Adrenal gland (tissue), 12 donors: ENCODE measurements around the gene DPP10. TPM values are rescaled to one million over a fixed set of nuclear protein-coding genes. Genes with fewer than 3 reads are reported as not detected.

Experiments used
- DNase-seq, 7 donors: peaks; one replicate each; pipeline ENCODE4 v3.0.0-alpha.2; 2019 to 2020
- H3K27ac ChIP-seq, 5 donors: fragments of 200-600 bp; sonication (generic) in 4 of 5; 1 replicate in 3 of 5; 2 replicates in 2 of 5; pipeline versions ENCODE4 v1.5.1 to v1.8.0; 2016 to 2020; ENCODE audit warnings: mild to moderate bottlenecking in 1 of 5
- H3K27me3 ChIP-seq: fragments of 200-600 bp; 2 replicates; pipeline ENCODE4 v1.8.0; 2021
- H3K36me3 ChIP-seq, 2 donors: fragments of 200-600 bp; replicated peaks in 1 of 2; 1 replicate in 1 of 2; 2 replicates in 1 of 2; pipeline versions ENCODE4 v1.5.1 to v1.8.0; 2018 to 2022
- H3K4me1 ChIP-seq, 2 donors: fragments of 200-600 bp; replicated peaks in 1 of 2; 1 replicate in 1 of 2; 2 replicates in 1 of 2; pipeline versions ENCODE4 v1.5.1 to v1.8.0; 2018 to 2021
- H3K4me3 ChIP-seq, 4 donors: fragments of 200-600 bp; sonication (generic) in 3 of 4; one replicate each; pipeline ENCODE4 v1.5.1; 2016 to 2018
- H3K9me3 ChIP-seq, 3 donors: fragments of 200-600 bp; sonication (generic) in 1 of 3; replicated peaks in 1 of 3; 1 replicate in 2 of 3; 2 replicates in 1 of 3; pipeline versions ENCODE4 v1.5.1 to v1.8.0; 2016 to 2021
- POLR2A ChIP-seq, 2 donors: fragments of 450-650 bp; IDR thresholded peaks; one replicate each; pipeline ENCODE4 v1.6.1; 2017; ENCODE audit warnings: antibody characterized with exemption in 2 of 2, mild to moderate bottlenecking in 2 of 2, moderate library complexity in 1 of 2
- WGBS, 4 donors: extraction: QIAGEN DNeasy Blood & Tissue Kit in 2 of 4; methylation state at CpG; one replicate each; pipeline versions ENCODE4 v1.1.5 to v1.1.7; 2013 to 2017; 5-methylcytosine and 5-hydroxymethylcytosine counted together
- intact Hi-C, 2 donors: fragments of 100-400 bp; cut with DNase I; formaldehyde crosslinking; loops; one replicate each; pipeline versions ENCODE4 v1.14.1 to v1.15.0; 2022 to 2023
- polyA plus RNA-seq, 3 donors: library from polyadenylated mRNA; stranded (reverse); fragments of 200-250 nt in 2 of 3; fragments of 350-450 nt in 1 of 3; fragmentation: Illumina TruSeq in 1 of 3; extraction: RNeasy Lipid Tissue Mini Kit (QIAGEN cat#74804) in 1 of 3; gene quantifications; one replicate each; pipeline ENCODE4 v1.2.3, GENCODE V29; 2013 to 2014
- total RNA-seq, 9 donors: library from RNA; depleted of rRNA in 4 of 9; stranded (reverse); fragments of >200 nt in 4 of 9; fragments of 120-200 nt in 1 of 9; fragmentation: NEBNext Ultra II Directional in 1 of 9; extraction: Animal tissue kit (Norgen Biotek cat#: 25700) in 1 of 9; gene quantifications; one replicate each; pipeline versions ENCODE4 v1.1.0 to v1.2.4, GENCODE V29; 2013 to 2023
- TF ChIP-seq, protein P1 (sequence below), 6 experiments: fragments of 450-650 bp in 4 of 6; fragments of 200-600 bp in 2 of 6; sonication (generic) in 1 of 6; IDR thresholded peaks; 1 replicate in 5 of 6; 2 replicates in 1 of 6; pipeline versions ENCODE4 v1.5.1 to v1.8.0; 2016 to 2021; ENCODE audit warnings: antibody characterized with exemption in 6 of 6, mild to moderate bottlenecking in 2 of 6, moderate library complexity in 1 of 6
- donor health status: healthy with polysubstance abuse.
- donor health status: Bipolar disorder and iron deficiency.
- donor health status: DM: yes; HTN: yes; CAD: no.
- donor health status: DM: no; HTN: no; CAD: no.
- donor health status: DM: no; HTN: no; CAD: no.
- donor health status: DM: yes; HTN: yes; CAD: no.

The DPP10 gene
- total and polyA plus RNA-seq, 12 donors, result 5.2 to 257 (median 32.0) TPM

- Histone ChIP-seq H3K27ac (no peak overlapping the region), H3K9me3 (no peaks in the 10 kb centered on the region), H3K4me3 (no peak overlapping the region), H3K27me3 (no peaks in the 10 kb centered on the region), H3K36me3 (no peaks in the 10 kb centered on the region), H3K4me1 (no peaks in the 10 kb centered on the region)
- TF ChIP-seq, protein P1, sequence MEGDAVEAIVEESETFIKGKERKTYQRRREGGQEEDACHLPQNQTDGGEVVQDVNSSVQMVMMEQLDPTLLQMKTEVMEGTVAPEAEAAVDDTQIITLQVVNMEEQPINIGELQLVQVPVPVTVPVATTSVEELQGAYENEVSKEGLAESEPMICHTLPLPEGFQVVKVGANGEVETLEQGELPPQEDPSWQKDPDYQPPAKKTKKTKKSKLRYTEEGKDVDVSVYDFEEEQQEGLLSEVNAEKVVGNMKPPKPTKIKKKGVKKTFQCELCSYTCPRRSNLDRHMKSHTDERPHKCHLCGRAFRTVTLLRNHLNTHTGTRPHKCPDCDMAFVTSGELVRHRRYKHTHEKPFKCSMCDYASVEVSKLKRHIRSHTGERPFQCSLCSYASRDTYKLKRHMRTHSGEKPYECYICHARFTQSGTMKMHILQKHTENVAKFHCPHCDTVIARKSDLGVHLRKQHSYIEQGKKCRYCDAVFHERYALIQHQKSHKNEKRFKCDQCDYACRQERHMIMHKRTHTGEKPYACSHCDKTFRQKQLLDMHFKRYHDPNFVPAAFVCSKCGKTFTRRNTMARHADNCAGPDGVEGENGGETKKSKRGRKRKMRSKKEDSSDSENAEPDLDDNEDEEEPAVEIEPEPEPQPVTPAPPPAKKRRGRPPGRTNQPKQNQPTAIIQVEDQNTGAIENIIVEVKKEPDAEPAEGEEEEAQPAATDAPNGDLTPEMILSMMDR (IDR thresholded peaks at IDR 0.05), result no peak
- no peak for TF ChIP-seq POLR2A (IDR thresholded peaks at IDR 0.05)
- intact Hi-C loops, result no loop called here
- DNase-seq, result no peak
- WGBS, 4 donors, result 77 to 86% (median 84%) methylated on average over 7 of the region's 7 CpGs
Measured at GRCh38 chr2:114929225-114929624, 486.8 kb downstream of the DPP10 start.

DNA sequence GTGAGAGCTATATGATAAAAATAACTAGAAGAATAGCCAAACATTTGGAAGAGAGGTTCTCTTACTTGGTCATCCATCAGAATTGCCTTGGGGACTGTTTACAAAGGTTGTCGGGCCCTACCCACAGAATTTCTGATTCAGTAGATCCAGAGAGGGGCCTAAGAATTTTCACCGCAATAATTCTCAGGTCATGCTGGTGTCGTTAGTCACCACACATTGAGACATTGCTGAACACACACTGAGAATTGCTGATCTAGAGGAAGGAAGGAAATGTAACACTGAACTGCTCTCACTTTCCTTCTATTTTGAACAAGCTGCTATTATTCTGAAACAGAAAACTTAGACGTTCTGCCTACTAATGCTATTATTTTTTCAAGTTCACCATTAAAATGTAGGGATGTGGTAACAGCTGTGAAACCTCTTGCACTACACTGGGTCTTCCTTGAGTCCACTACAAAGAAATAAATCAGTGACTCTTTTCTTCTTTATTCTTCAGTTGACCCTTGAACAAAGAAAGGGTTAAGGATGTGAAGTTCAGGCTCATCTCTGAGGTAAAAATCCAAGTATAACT is 491.3 kb downstream of the DPP10 start:
- DNase-seq, result no peak
- Histone ChIP-seq H3K4me1 (no peaks in the 10 kb centered on the region), H3K27me3 (no peaks in the 10 kb centered on the region), H3K4me3 (no peak overlapping the region), H3K27ac (no peak overlapping the region), H3K9me3 (no peaks in the 10 kb centered on the region), H3K36me3 (no peaks in the 10 kb centered on the region)
- 71 to 82% (median 77%) methylated on average over 4 of the region's 4 CpGs for WGBS, 4 donors
- TF ChIP-seq, protein P1 (IDR thresholded peaks at IDR 0.05), result no peak
- no peak for TF ChIP-seq POLR2A (IDR thresholded peaks at IDR 0.05)
- intact Hi-C loops, result no loop called here

DNA sequence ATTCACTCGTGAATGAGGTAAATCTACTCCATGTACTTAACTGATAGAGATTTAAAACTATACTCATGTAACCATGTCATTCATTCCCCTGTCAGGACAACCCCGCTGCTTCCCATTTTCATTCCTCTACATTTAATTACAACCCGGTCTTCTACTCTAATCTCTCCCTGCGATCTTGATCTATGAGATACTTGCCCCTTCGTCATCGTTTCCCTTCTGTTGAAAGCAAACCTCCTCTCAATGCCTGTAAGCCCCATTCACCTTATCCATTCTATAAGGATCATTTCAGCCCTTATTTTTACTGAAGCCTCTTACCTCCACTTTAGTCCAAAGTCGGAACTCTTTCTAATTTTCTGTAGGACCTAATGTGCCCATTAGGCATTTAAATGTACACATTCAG is 492.6 kb downstream of the DPP10 start:
- H3K4me1 ChIP-seq, result no peaks in the 10 kb centered on the region
- intact Hi-C loops, result no loop called here
- no peak overlapping the region for H3K4me3 ChIP-seq
- TF ChIP-seq POLR2A (IDR thresholded peaks at IDR 0.05), result no peak
- TF ChIP-seq, protein P1 (IDR thresholded peaks at IDR 0.05), result no peak
- DNase-seq, result no peak
- no peaks in the 10 kb centered on the region for H3K27me3 ChIP-seq
- H3K27ac ChIP-seq, result no peak overlapping the region
- no peaks in the 10 kb centered on the region for H3K36me3 ChIP-seq
- no peaks in the 10 kb centered on the region for H3K9me3 ChIP-seq
- WGBS, 4 donors, result 76 to 87% (median 77%) methylated on average over 7 of the region's 7 CpGs

DNA sequence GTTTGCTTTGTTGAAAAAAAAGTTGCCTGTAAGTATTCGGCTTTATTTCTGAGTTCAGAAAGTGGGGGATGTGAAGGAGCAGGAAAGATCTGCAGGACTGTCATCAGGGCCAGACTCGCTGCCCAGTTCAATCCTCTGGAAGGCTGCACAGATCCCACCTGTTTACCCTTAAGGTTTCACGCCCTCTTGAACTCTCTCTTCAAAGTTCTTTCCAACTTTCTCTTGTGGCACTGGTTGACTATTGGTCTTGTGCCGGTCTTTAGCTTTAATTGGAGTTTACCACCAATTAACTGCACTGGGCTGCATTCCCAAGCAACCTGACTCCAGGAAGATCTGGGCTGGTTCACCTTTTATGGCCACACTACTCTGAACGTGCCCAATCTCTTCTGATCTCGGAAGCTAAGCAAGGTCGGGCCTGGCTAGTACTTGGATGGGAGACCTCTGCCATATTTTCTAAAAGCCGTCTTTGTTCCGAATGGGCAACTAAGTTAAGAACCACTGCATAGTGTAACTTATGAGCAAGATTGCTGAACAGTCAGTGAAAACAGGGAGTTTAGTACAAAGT is 495.0 kb downstream of the DPP10 start:
- TF ChIP-seq, protein P1 (IDR thresholded peaks at IDR 0.05), result no peak
- WGBS, 4 donors, result 72 to 81% (median 76%) methylated on average over 9 of the region's 9 CpGs
- Histone ChIP-seq H3K4me3 (no peak overlapping the region), H3K27ac (no peak overlapping the region), H3K9me3 (no peaks in the 10 kb centered on the region), H3K27me3 (no peaks in the 10 kb centered on the region), H3K36me3 (no peaks in the 10 kb centered on the region), H3K4me1 (no peaks in the 10 kb centered on the region)
- no peak for DNase-seq
- intact Hi-C loops, result no loop called here
